HG02870 (cell line): ENCODE data around the gene CDH24.

Experiments
- ATAC-seq: cut with Tn5 transposase; IDR thresholded peaks from one replicate; pipeline ENCODE4 v1.9.1; 2021; ENCODE audit warnings: mild to moderate bottlenecking, moderate library complexity; ENCODE audit not compliant: unreplicated experiment

The CDH24 gene

GRCh38 chr14:23063601-23064000 is 6.3 kb upstream of the CDH24 start:
- ATAC-seq = no peak

GRCh38 chr14:23062002-23062401 is 4.7 kb upstream of the CDH24 start:
- no peak for ATAC-seq

DNA sequence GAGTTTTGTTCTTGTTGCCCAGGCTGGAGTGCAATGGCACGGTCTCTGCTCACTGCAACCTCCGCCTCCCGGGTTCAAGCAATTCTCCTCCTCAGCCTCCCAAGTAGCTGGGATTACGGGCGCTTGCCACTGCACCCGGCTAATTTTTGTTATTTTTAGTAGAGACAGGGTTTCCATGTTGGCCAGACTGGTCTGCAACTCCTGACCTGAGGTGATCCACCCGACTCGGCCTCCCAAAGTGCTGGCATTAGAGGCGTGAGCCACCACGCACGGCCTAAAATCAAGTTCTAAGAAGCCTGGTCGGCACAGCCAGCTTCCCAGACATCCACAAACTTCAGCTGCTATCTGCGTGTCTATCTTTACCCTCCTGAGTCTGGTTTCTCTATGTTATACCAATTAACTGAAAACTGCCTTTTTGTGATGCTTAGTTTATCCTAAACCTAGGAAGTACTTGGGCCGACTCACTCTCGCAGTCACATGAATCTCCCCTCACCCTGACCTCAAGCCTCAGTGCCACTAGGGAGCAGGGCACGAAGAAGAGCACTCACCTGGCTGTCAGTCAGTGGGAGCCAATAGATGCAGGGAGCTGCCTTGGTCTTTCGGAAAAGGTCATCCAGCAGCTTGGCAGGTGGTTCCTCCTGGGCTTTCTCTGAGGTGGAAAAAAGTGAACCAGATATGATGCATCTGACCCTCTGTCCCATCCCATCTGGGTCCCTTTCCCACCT is 3.4 kb upstream of the CDH24 start:
- ATAC-seq = no peak

DNA sequence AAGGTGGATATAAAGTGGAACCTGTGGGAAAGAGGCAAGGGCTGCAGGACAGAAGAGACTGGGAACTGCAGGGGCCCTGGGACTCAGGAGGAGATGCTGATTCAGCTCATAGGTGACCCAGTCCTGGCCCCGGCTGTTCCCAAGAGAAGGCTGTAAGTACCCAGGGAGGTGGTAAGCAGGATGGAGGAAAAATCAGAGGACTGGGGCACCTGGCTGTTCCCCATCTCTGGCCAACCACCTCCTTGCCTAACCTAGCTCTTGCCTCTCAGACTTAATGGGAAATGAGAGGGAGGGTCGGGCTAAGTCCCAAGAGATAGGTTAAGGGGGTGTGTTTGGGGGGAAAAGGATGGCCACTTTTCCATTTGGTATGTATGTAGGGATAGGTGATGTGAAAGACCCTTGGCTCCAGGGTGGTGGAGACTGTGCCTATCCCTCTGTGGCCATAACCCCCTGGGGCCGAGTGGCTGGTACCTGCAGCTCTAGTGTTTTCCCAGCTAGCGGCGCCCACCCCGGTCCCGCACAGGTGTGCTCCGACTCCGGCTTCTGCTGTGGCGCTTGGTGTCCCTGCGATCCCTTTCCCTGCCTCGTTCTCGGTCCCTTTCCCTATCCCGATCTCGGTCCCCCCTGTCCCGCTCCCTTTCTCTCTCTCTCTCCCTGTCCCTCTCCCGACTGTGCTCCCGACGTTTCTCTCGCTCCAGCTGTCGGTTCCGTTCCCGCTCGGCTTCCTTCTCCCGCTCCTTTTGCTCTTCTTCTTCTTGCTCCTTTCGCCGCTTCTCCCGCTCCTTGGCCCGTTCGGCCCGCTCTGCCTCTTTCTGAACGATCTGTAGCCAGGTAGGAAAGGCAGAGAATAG is 1.6 kb upstream of the CDH24 start:
- ATAC-seq = no peak

DNA sequence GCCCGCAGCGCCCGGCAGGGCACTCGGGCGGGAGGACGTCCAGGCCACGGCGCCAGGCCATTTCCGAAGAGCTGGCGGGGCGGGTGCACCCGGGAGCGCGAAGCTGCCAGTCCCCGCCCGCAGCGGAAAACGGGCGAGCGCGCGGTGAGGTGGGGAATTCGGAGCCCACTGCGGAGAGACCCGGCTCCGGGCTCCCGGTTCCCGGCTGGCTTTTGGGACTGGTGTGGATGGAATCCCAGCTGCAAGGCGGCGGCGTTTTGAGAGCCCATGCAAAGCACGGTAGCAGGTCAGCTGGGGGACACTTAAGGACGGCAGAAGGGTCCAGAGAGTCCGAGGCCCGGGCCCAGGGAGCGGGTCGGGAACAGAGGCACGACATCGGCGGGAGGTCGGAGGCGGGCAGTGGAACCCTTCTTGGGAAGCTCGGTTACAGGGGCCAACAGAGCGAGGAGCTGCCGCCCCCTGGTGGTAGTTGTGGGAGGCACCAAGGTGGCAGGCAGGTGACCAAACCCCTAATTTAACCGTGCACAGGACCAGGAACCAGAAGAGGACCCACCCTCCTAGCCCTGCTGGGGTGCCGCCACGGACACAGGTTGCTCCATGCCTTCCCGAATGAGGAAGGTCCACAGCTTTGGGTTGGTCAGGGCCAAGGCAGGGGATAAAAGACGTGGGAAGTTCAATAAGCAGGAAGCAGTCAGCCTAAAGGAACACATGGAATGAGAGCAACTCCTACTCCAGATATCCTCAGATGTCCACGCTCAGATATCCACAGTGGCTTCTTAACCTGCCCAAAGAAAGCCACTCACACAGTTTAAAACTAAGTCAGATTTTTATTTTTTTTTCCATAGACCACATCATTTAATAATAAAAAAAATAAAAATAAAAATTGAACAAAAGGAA is 685 bp upstream of the CDH24 start:
- peak; percentile 49 for ATAC-seq

DNA sequence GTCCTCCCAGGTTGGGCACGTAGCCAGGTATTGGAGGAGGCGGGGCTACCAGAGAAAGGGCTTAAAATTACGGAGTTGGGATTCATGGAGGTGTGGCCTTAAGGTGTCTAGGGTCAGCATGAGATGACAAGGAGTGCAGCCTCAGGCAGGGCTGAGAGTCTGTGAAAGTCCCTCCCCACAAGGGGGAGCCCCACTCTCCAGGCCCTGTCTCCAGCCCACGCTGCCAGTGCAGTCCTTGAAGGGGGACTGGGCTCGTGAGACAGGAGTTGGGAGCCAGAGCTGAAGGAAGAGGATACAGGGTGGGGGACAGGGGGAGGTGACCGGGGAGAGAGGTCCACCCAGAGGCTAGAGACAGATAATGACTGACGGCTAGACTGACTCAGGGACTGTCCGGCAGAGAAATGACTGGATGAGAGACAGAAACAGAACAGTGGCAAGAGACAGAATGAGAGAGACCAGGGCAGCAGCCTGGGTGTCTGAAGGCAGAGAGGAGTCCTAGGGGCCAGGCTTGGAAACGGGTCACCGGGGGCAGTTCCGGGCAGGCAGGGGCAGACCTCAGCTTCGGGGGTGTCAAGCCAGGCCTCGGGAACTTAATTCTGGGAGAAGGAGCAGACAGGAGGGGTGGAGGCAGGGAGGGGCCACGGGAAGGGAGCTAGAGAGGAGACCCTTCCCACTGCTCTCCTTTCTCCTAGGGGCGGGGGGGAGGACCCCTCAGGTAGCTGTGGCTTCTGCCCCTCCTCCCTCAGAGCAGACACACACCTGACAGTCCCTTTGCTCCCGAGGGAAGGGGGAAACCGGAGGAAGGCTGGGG is 970 bp downstream of the CDH24 start:
- ATAC-seq = peak; percentile 62

GRCh38 chr14:23055621-23056144 is 1.6 kb downstream of the CDH24 start:
- no peak for ATAC-seq

DNA sequence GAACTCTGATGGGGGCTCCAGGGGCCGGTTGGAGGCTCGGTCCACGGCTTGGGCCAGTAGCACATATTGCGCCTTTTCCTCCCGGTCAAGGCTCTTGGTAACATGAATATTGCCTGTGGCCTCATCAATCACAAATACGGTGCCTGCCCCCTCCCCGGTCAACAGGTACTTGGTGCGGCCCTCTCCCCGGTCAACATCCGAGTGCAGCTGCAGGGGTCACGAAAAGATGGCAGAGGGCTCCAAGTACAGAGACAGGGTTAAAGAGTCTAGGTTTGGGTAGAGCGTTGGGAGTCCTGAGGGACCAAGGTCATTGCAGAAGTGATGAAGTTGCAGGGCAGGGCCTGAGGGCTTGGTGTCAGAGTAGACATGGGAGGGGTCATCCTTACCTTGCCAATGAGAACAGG is 2.2 kb downstream of the CDH24 start:
- ATAC-seq = no peak

GRCh38 chr14:23054000-23054811 is 3.1 kb downstream of the CDH24 start:
- no peak for ATAC-seq

DNA sequence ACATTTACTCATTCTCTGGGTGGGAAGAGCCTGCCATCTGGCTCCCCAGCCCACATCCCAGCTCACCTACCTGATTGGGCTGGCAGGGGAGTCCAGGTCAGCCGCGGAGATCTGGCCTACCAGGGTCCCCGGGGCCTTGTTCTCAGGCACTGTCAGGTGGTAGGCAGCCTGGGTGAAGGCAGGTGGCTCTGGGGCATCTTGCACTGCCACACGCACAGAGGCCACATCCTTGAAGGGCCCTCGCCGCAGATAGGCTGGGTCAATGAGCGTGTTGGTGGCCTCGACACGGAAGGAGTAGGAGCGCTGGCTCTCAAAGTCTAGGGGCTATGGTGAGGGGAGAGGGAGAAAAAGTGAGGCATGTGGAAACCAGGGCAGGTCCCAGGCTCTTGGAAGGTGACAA is 3.9 kb downstream of the CDH24 start:
- ATAC-seq = no peak

- ATAC-seq = no peak
Observed at GRCh38 chr14:23052671-23053070, 4.6 kb downstream of the CDH24 start.

DNA sequence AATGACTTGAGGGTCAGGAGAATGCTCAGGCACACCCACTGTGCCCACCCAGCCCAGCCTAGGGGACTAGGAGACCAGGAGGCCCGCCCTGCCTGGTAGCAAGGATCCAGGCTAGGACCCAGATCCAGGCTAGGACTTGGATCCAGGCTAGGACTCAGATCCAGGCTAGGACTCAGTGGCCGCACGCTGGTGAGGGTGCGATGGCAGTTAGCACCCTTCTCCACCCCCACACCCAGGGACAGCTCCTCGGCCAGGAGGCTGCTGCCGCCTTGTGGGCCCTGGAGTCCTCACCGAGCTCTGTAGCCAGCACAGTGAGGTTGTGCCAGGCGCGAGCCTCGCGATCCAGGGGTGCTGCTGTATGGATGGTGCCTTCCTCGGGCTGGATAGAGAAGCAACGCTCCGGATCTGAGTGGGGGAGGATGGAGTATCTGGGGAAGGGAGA is 5.1 kb downstream of the CDH24 start:
- no peak for ATAC-seq

GRCh38 chr14:23051141-23052057 is 5.9 kb downstream of the CDH24 start:
- no peak for ATAC-seq

GRCh38 chr14:23049011-23049410 is 8.3 kb downstream of the CDH24 start:
- ATAC-seq = no peak

DNA sequence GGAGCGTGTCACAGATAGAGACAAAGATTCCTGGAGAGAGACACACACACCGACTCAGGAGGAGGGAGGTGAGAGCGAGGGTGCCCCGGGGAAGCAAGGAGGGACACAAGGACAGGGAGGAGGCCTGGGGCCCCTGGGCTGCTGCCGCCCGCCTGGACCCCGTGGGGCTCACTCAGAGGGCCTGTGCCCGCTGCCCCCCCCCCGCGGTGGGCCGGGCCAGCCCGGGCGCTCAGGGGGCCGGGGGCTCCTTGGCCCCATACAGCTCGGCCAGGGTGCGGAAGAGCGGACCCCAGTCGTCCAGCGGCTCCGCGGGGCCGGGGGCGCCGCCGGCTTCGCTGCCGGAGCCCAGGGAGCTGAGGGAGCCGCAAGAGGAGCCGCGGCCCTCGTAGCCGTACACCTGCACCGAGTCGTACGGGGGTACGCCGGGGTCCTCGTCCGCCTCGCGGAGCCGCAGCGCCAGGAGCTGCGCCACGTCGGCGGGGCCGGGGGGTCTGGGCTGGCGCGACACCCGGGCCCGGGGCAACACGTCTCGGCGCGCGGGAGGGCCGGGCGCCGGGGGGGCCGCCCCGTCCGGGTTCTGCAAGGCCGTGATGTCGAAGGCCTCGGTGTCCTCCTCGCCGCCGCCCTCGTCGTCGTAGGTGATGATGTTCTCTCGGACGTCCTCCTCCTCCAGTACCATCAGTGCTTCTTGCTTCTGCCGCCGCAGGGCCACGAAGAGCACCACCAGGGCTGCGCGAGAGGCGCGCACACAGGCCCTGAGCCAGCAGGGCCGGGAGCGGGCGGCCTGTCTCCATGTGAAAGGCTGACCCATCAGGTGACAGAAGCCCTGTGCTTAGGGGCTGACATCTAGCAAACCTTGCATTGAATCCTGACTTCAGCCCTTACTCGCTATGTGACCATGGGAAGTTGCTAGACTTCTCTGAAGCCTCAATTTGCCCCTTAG is 9.3 kb downstream of the CDH24 start:
- ATAC-seq = no peak

- ATAC-seq = no peak
Observed at GRCh38 chr14:23047034-23047634, 10.2 kb downstream of the CDH24 start.
